Gastroesophageal sphincter (tissue), 3 donors: ENCODE results near the gene AASDHPPT.
"Not testable (repeated sequence)": the region's sequence is repeated elsewhere in the genome, so short reads cannot be mapped to it uniquely, and the experiment has no call there.

Experiments used
- CTCF ChIP-seq, 4 experiments: fragments of 200-600 bp in 2 of 4; fragments of 450-650 bp in 2 of 4; sonication (generic) in 1 of 4; IDR thresholded peaks; one replicate each; pipeline ENCODE4 v1.5.1; 2017 to 2019; ENCODE audit warnings: antibody characterized with exemption in 4 of 4, mild to moderate bottlenecking in 2 of 4, moderate library complexity in 2 of 4
- EP300 ChIP-seq: sonication (generic); formaldehyde crosslinking; IDR thresholded peaks from one replicate; pipeline ENCODE4 v1.6.1; 2017; ENCODE audit warnings: antibody characterized with exemption, mild to moderate bottlenecking
- POLR2A ChIP-seq, 2 donors: fragments of 450-650 bp; IDR thresholded peaks; one replicate each; pipeline ENCODE4 v1.6.1; 2017; ENCODE audit warnings: antibody characterized with exemption in 2 of 2, mild to moderate bottlenecking in 2 of 2, moderate library complexity in 1 of 2
- POLR2AphosphoS5 ChIP-seq: sonication (generic); formaldehyde crosslinking; IDR thresholded peaks from one replicate; pipeline ENCODE4 v1.6.1; 2017; ENCODE audit warnings: antibody characterized with exemption

GRCh38 chr11:106058377-106058776 lies 19.1 kb upstream of the AASDHPPT start:
- not testable (repeated sequence) for TF ChIP-seq EP300; CTCF (IDR thresholded peaks at IDR 0.05); POLR2A (IDR thresholded peaks at IDR 0.05); POLR2AphosphoS5
